NB4 (cell line): ENCODE results near the gene UST.

Experiments
- DNase-seq: peaks from one replicate; pipeline ENCODE4 v3.0.0; 2010; ENCODE audit warnings: low read depth
- H3K4me3 ChIP-seq: one replicate; pipeline ENCODE4 v1.5.1; 2011; ENCODE audit warnings: mild to moderate bottlenecking, low read depth, low read length, moderate library complexity
- MYC ChIP-seq: IDR thresholded peaks from 2 replicates; pipeline ENCODE4 v1.6.1; 2011; ENCODE audit warnings: low read depth, low read length
- POLR2A ChIP-seq: IDR thresholded peaks from 2 replicates; pipeline ENCODE4 v1.6.1; 2011; ENCODE audit warnings: mild to moderate bottlenecking; ENCODE audit not compliant: insufficient read length; ENCODE audit errors: extremely low read depth
- TF ChIP-seq, protein P1 (sequence below): IDR thresholded peaks from 2 replicates; pipeline ENCODE4 v1.6.1; 2011; ENCODE audit warnings: low read depth, low read length
- TF ChIP-seq, protein P2 (sequence below): IDR thresholded peaks from one replicate; pipeline ENCODE4 v1.5.1; 2012; ENCODE audit warnings: low read depth, low read length

Gene UST

DNA sequence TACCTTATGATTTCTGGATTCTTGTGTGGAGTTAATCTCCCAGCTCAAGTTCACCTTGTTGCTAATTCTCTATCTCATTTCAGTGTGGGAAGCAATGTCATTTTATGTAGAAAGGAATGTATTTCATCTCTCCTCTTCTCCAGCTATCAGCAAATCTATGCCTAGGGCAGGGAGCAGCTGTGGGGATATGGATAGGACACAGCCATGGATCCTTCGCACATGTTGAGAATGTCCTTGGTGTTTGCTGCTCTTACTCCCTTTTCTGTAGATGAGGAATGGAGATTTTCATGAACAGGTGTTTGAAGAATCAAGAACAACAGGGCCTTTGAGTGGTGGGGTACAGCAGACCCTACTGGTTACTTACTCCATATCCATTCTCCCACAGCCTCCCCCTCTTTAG is 182.0 kb downstream of the UST start:
- no peak overlapping the region for H3K4me3 ChIP-seq
- TF ChIP-seq MYC: no peak
- TF ChIP-seq, protein P1, sequence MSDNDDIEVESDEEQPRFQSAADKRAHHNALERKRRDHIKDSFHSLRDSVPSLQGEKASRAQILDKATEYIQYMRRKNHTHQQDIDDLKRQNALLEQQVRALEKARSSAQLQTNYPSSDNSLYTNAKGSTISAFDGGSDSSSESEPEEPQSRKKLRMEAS: no peak
- TF ChIP-seq POLR2A: no peak
- TF ChIP-seq, protein P2, sequence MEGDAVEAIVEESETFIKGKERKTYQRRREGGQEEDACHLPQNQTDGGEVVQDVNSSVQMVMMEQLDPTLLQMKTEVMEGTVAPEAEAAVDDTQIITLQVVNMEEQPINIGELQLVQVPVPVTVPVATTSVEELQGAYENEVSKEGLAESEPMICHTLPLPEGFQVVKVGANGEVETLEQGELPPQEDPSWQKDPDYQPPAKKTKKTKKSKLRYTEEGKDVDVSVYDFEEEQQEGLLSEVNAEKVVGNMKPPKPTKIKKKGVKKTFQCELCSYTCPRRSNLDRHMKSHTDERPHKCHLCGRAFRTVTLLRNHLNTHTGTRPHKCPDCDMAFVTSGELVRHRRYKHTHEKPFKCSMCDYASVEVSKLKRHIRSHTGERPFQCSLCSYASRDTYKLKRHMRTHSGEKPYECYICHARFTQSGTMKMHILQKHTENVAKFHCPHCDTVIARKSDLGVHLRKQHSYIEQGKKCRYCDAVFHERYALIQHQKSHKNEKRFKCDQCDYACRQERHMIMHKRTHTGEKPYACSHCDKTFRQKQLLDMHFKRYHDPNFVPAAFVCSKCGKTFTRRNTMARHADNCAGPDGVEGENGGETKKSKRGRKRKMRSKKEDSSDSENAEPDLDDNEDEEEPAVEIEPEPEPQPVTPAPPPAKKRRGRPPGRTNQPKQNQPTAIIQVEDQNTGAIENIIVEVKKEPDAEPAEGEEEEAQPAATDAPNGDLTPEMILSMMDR: no peak
- DNase-seq: no peak

DNA sequence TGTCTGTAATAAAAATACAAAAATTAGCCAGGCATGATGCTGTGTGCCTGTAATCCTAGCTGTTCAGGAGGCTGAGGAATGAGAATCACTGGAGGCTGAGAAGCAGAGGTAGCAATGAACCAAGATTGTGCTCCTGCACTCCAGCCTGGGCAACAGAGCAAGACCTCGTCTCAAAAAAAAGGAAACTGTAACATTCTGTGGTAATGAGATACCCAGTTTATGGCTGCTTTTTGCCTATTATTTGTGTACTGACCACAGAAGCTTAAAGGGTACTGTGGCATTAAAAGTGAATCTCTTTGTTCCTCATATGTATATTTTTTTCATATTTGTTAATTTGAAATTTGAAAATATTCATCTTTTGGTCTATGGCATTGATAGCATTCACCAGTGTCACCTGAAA is 185.4 kb downstream of the UST start:
- TF ChIP-seq POLR2A (no peak), MYC (no peak)
- TF ChIP-seq, protein P1: no peak
- TF ChIP-seq, protein P2: no peak
- no peak overlapping the region for H3K4me3 ChIP-seq
- DNase-seq: no peak

DNA sequence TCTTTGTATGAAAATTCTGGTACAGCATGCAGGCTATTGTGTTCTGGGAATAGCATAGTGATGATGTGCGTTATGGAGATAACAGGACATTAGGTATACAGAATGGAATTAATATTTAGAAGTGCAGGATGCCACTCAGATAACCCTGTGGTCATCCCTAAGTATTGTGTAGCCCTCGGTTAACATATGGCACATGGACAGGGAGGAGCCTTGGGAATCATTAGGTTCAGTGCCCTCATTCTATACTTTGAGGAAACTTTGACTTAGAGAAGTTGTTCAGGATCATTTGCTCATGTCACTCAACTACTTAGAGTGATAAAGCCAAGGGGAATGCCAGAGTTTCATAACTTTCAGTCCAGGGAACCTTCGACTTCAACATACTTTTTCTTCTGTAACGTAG is 185.9 kb downstream of the UST start:
- no peak overlapping the region for H3K4me3 ChIP-seq
- no peak for DNase-seq
- no peak for TF ChIP-seq MYC
- TF ChIP-seq, protein P2: no peak
- TF ChIP-seq, protein P1: no peak
- no peak for TF ChIP-seq POLR2A

DNA sequence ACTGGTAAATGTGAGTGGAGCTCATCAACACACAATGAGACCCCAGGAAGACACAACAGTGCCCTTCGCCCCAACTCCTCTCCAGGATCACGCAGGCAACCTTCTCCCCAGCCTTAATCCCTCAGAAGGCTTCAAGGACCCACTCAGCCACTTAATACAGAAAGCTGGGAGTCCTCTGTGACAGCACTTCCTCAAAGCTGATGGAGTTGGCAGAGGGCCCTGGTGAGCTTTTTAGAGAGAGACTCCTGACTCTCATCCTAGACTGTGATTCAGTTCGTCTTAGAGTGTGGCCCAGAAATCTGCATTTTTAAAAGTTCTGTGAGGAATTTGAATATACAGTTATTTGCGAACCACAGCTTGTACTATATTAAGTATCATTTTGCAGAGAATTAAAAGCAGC is 187.7 kb downstream of the UST start:
- no peak overlapping the region for H3K4me3 ChIP-seq
- DNase-seq: no peak
- TF ChIP-seq, protein P1: no peak
- no peak for TF ChIP-seq POLR2A
- TF ChIP-seq, protein P2: no peak
- no peak for TF ChIP-seq MYC

DNA sequence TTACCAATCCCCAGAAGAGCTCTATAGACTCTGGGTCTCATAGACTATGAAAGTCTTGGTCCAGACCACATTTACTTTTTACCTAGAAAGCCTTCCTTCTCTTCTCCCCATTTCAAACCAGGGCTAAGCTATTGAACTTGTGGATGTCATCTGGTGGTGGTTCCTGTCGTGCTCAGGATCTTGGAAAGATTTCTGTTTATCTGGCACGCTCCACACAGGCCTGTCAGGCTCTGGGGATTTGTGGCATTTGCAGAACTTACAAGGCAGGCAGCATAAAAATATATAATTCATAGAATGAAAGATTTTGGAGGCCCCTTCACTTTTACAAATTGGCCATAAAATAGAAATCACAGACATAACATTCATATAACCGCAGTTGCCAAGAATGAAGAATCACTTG is 188.1 kb downstream of the UST start:
- H3K4me3 ChIP-seq: no peak overlapping the region
- DNase-seq: no peak
- TF ChIP-seq MYC (no peak), POLR2A (no peak)
- TF ChIP-seq, protein P1: no peak
- TF ChIP-seq, protein P2: no peak
